Measurements from ENCODE around the gene TTC34. TPM values are rescaled to one million over a fixed set of nuclear protein-coding genes. Genes with fewer than 3 reads are reported as not detected.
"Not testable (repeated sequence)": the region's sequence is repeated elsewhere in the genome, so short reads cannot be mapped to it uniquely, and the experiment has no call there.

Gene TTC34
- total RNA-seq, 1 experiment from 2014 or later: 0.92 TPM

- no CpG with 5 or more reads among the region's 10 CpGs for WGBS (ENCODE audit: extremely low coverage, insufficient read length, low lambda C conversion rate)
- H3K4me2 ChIP-seq (ENCODE audit: insufficient read depth, insufficient read length, low read length); H2AK5ac ChIP-seq (ENCODE audit: insufficient read length, low read length); H3K23me2 ChIP-seq (ENCODE audit: insufficient read length, low read depth, low read length, poor library complexity, severe bottlenecking); H3K36me3 Mint-ChIP-seq (ENCODE audit: insufficient read depth in 1 of 3, low read depth in 3 of 3); H3K79me2 ChIP-seq (ENCODE audit: insufficient read depth, low read length); H3K4ac ChIP-seq (ENCODE audit: low read depth, low read length); H2AFZ ChIP-seq (ENCODE audit: low read length); H4K91ac ChIP-seq (ENCODE audit: insufficient read length, low read depth, low read length); DNase-seq; H3K27me3 Mint-ChIP-seq (ENCODE audit: low read depth); H3T11ph ChIP-seq (ENCODE audit: low read length); H3K27ac Mint-ChIP-seq; H3K56ac ChIP-seq (ENCODE audit: insufficient read length, low read depth, low read length); H2BK20ac ChIP-seq (ENCODE audit: low read depth, low read length, poor library complexity, severe bottlenecking); H3K23ac ChIP-seq (ENCODE audit: insufficient read length, low read depth, low read length); H3K27me3 ChIP-seq (ENCODE audit: insufficient read depth, low read length); H3K18ac ChIP-seq (ENCODE audit: insufficient read length, low read depth, low read length); H4K8ac ChIP-seq (replicated peaks; ENCODE audit: insufficient read length, low read depth, low read length); H3K14ac ChIP-seq (ENCODE audit: insufficient read depth, low read length); H4K5ac ChIP-seq (ENCODE audit: insufficient read length, low read depth, low read length); H3K9me3 ChIP-seq (ENCODE audit: control insufficient read depth, low read depth, low read length); H2BK5ac ChIP-seq (ENCODE audit: insufficient read length, low read length); H3K9ac ChIP-seq (ENCODE audit: extremely low read depth, insufficient read length, low read length); H3K79me1 ChIP-seq (ENCODE audit: insufficient read depth, low read depth, low read length, poor library complexity, severe bottlenecking); H3K4me1 Mint-ChIP-seq; H3K27ac ChIP-seq (ENCODE audit: insufficient read length, low read depth, low read length); H2BK15ac ChIP-seq (ENCODE audit: low read depth, low read length); H3K4me1 ChIP-seq (ENCODE audit: insufficient read depth, low read length); H3K9me3 Mint-ChIP-seq; H2BK120ac ChIP-seq (ENCODE audit: low read depth, low read length, poor library complexity, severe bottlenecking); H3K4me3 Mint-ChIP-seq; H4K20me1 ChIP-seq (ENCODE audit: control insufficient read depth, insufficient read depth, insufficient read length); H2BK12ac ChIP-seq (ENCODE audit: insufficient read length, low read depth, low read length): not testable (repeated sequence)
Observed at GRCh38 chr1:2754597-2754996, 46.9 kb downstream of the TTC34 start.

GRCh38 chr1:2752503-2752902 lies 49.0 kb downstream of the TTC34 start:
- not testable (repeated sequence) for H3K9ac ChIP-seq (ENCODE audit: extremely low read depth, insufficient read length, low read length); H3K27ac ChIP-seq (ENCODE audit: insufficient read length, low read depth, low read length); H4K5ac ChIP-seq (ENCODE audit: insufficient read length, low read depth, low read length); H2BK15ac ChIP-seq (ENCODE audit: low read depth, low read length); H3K79me1 ChIP-seq (ENCODE audit: insufficient read depth, low read depth, low read length, poor library complexity, severe bottlenecking); H3K36me3 Mint-ChIP-seq (ENCODE audit: insufficient read depth in 1 of 3, low read depth in 3 of 3); H3K4me1 Mint-ChIP-seq; H3K23me2 ChIP-seq (ENCODE audit: insufficient read length, low read depth, low read length, poor library complexity, severe bottlenecking); H2BK120ac ChIP-seq (ENCODE audit: low read depth, low read length, poor library complexity, severe bottlenecking); H2AK5ac ChIP-seq (ENCODE audit: insufficient read length, low read length); H2BK12ac ChIP-seq (ENCODE audit: insufficient read length, low read depth, low read length); H3T11ph ChIP-seq (ENCODE audit: low read length); DNase-seq; H3K4me3 Mint-ChIP-seq; H3K4me2 ChIP-seq (ENCODE audit: insufficient read depth, insufficient read length, low read length); H3K27me3 Mint-ChIP-seq (ENCODE audit: low read depth); H4K91ac ChIP-seq (ENCODE audit: insufficient read length, low read depth, low read length); H3K18ac ChIP-seq (ENCODE audit: insufficient read length, low read depth, low read length); H3K79me2 ChIP-seq (ENCODE audit: insufficient read depth, low read length); H3K56ac ChIP-seq (ENCODE audit: insufficient read length, low read depth, low read length); H2BK5ac ChIP-seq (ENCODE audit: insufficient read length, low read length); H3K9me3 Mint-ChIP-seq; H3K27ac Mint-ChIP-seq; H3K4ac ChIP-seq (ENCODE audit: low read depth, low read length); H3K27me3 ChIP-seq (ENCODE audit: insufficient read depth, low read length); H2AFZ ChIP-seq (ENCODE audit: low read length); H2BK20ac ChIP-seq (ENCODE audit: low read depth, low read length, poor library complexity, severe bottlenecking); H4K8ac ChIP-seq (replicated peaks; ENCODE audit: insufficient read length, low read depth, low read length); H4K20me1 ChIP-seq (ENCODE audit: control insufficient read depth, insufficient read depth, insufficient read length); H3K14ac ChIP-seq (ENCODE audit: insufficient read depth, low read length); H3K23ac ChIP-seq (ENCODE audit: insufficient read length, low read depth, low read length); H3K4me1 ChIP-seq (ENCODE audit: insufficient read depth, low read length); H3K9me3 ChIP-seq (ENCODE audit: control insufficient read depth, low read depth, low read length)
- no CpG with 5 or more reads among the region's 8 CpGs for WGBS (ENCODE audit: extremely low coverage, insufficient read length, low lambda C conversion rate)

Data from H9 (cell line).